ENCODE measurements around the gene OR2T11. TPM values are rescaled to one million over a fixed set of nuclear protein-coding genes. Genes with fewer than 3 reads are reported as not detected.
"Not testable (repeated sequence)": the region's sequence is repeated elsewhere in the genome, so short reads cannot be mapped to it uniquely, and the experiment has no call there.

The OR2T11 gene
- total RNA-seq, 2 donors from 2014 or later, result 0.26 TPM; not detected in 1

DNA sequence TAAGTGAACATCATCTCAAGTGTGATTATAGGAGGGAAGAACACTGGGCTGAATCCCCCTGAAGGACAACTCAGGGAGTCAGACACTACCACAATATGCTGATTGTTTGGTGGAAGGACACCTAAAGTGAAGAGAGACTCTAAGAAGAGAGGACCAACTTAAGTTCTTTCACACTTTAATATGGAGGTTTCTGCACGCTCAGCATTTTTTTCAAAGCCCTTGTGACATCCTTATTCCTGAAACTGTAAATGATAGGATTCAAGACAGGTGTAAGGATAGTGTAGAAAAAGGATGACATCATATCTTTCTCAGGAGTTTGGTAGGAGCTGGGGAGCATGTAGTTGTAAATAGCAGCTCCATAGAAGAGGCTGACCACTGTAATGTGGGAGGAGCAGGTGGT is 42.2 kb downstream of the OR2T11 start:
- WGBS, 2 donors, result 44 to 54% methylated on average over 1 of the region's 1 CpG
- H3K27me3 ChIP-seq, result no peaks in the 10 kb centered on the region

DNA sequence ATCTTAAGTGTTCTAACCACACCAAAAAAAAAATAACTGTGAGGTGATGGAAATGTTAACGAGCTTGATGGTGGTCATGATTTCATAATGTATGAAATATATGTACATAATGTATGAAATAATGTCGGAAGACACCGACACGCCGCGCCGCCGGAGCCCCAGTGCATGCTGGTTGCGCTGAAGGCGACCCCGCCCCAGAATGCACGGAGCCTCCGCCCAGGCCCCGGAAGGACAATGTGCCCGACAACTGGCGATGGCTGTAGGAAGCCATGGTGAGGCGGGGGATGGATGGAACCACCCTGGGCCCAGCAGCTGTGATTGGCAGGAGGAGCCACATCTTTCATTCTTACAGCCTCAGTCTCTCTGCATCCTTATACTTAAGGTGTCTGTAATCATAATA is 44.8 kb downstream of the OR2T11 start:
- H3K27ac ChIP-seq, result no peak overlapping the region
- intact Hi-C loops (cut with DNase I), result no loop called here
- no peak overlapping the region for H3K4me3 ChIP-seq
- no peaks in the 10 kb centered on the region for H3K9me3 ChIP-seq
- H3K27me3 ChIP-seq, result no peaks in the 10 kb centered on the region
- ATAC-seq (no peak), DNase-seq (no peak)
- H3K4me1 ChIP-seq, result no peaks in the 10 kb centered on the region
- no peaks in the 10 kb centered on the region for H3K36me3 ChIP-seq (replicated peaks in 1 of 2; ENCODE audit: insufficient read depth in 1 of 2, low read depth in 2 of 2)
- whole genome bisulfite sequencing, 2 donors, result 87 to 92% methylated on average over 17 of the region's 17 CpGs
- TF ChIP-seq, protein P1, sequence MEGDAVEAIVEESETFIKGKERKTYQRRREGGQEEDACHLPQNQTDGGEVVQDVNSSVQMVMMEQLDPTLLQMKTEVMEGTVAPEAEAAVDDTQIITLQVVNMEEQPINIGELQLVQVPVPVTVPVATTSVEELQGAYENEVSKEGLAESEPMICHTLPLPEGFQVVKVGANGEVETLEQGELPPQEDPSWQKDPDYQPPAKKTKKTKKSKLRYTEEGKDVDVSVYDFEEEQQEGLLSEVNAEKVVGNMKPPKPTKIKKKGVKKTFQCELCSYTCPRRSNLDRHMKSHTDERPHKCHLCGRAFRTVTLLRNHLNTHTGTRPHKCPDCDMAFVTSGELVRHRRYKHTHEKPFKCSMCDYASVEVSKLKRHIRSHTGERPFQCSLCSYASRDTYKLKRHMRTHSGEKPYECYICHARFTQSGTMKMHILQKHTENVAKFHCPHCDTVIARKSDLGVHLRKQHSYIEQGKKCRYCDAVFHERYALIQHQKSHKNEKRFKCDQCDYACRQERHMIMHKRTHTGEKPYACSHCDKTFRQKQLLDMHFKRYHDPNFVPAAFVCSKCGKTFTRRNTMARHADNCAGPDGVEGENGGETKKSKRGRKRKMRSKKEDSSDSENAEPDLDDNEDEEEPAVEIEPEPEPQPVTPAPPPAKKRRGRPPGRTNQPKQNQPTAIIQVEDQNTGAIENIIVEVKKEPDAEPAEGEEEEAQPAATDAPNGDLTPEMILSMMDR (IDR thresholded peaks at IDR 0.05), result no peak
- TF ChIP-seq POLR2A (IDR thresholded peaks at IDR 0.05), result no peak

More for the DNA sequence above, 42.2 kb downstream of the OR2T11 start:
- ATAC-seq (no peak), DNase-seq (no peak)
- TF ChIP-seq, protein P1 (IDR thresholded peaks at IDR 0.05), result no peak
- TF ChIP-seq POLR2A (IDR thresholded peaks at IDR 0.05), result no peak
- no peaks in the 10 kb centered on the region for H3K36me3 ChIP-seq (replicated peaks in 1 of 2; ENCODE audit: insufficient read depth in 1 of 2, low read depth in 2 of 2)
- H3K4me1 ChIP-seq, result no peaks in the 10 kb centered on the region
- intact Hi-C loops (cut with DNase I), result no loop called here
- H3K9me3 ChIP-seq, result no peaks in the 10 kb centered on the region
- H3K4me3 ChIP-seq, result no peak overlapping the region
- no peak overlapping the region for H3K27ac ChIP-seq

DNA sequence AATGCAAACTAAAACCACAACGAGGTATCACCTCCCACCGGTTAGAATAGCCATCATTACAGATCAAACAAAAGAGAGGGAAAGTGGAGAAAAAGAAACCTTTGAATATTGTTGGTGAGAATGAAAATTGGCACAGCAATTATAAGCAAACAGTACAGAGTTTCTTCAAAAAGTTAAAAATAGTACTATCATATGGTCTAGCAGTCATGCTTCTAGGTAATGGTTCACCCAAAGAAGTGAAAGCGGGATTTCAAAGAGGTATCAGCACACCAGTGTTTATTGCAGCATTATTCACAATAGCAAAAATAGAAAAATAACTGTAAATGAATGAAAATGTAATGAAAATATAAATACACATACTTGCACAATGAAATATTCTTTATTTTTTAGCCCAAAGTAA is 45.6 kb downstream of the OR2T11 start:
- ATAC-seq (no peak), DNase-seq (no peak)
- Histone ChIP-seq H3K36me3 (replicated peaks in 1 of 2; ENCODE audit: insufficient read depth in 1 of 2, low read depth in 2 of 2) (no peaks in the 10 kb centered on the region), H3K27ac (no peak overlapping the region), H3K4me3 (no peak overlapping the region), H3K4me1 (no peaks in the 10 kb centered on the region), H3K27me3 (no peaks in the 10 kb centered on the region), H3K9me3 (no peaks in the 10 kb centered on the region)
- 63 to 75% methylated on average over 3 of the region's 3 CpGs for WGBS, 2 donors
- no peak for TF ChIP-seq POLR2A (IDR thresholded peaks at IDR 0.05)
- TF ChIP-seq, protein P1 (IDR thresholded peaks at IDR 0.05), result no peak
- intact Hi-C loops (cut with DNase I), result no loop called here

DNA sequence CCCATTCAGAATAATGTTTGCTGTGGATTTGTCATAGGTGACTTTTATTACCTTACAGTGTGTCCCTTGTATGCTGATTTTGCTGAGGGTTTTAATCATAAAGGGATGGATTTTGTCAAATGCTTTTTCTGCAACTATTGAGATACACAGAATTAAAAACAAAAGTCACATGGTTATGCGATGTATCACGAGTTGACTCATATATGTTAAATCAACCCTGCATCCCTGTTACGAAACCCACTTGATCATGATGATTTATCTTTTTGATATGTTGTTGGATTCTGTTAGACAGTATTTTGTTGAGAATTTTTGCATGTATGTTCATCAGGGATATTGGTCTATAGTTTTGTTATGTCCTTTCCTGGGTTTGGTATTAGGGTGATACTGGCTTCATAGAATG is 49.6 kb downstream of the OR2T11 start:
- intact Hi-C loops (cut with DNase I), result no loop called here
- 53 to 59% methylated on average over 3 of the region's 3 CpGs for WGBS, 2 donors
- DNase-seq (no peak), ATAC-seq (no peak)
- H3K27ac ChIP-seq, result no peak overlapping the region
- H3K36me3 ChIP-seq (replicated peaks in 1 of 2; ENCODE audit: insufficient read depth in 1 of 2, low read depth in 2 of 2), result no peaks in the 10 kb centered on the region
- H3K9me3 ChIP-seq, result no peaks in the 10 kb centered on the region
- TF ChIP-seq POLR2A (IDR thresholded peaks at IDR 0.05), result no peak
- TF ChIP-seq, protein P1 (IDR thresholded peaks at IDR 0.05), result no peak
- no peaks in the 10 kb centered on the region for H3K27me3 ChIP-seq
- H3K4me3 ChIP-seq, result no peak overlapping the region
- no peaks in the 10 kb centered on the region for H3K4me1 ChIP-seq

DNA sequence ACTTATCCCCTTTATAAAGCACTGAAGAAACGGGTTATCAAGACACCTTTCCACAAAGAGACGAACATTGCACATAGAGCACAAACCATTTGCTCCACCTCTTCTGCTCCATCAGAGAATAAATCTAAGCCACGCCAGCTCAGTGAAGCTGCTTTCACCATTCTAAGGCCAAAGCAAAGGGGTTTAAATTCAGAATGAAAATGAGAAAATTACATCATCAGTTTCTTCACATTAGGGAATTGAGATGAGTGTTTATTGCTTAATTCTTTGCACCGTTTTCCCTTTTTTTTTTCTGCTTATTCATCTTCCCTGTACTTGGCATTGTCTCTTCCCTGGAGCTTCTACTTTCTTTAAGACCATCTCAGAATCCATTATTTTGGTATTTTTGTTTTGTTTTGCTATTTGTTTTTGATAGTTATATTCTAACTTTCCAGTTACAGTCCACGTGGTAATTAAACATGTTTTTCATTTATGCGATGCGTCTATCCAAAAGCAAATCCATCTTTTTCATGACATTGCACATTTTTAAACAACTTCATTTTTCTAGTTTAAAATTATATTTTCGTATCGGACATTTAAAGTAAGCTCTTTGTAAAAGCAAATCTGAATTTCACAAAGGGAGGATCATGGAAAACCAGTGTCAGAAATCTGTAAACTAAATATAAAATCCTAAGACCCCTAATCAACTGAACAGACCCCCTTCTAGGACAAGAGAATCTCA is 58.5 kb downstream of the OR2T11 start:
- H3K9me3 ChIP-seq, result no peaks in the 10 kb centered on the region
- ATAC-seq, result no peak
- H3K36me3 ChIP-seq (replicated peaks in 1 of 2; ENCODE audit: insufficient read depth in 1 of 2, low read depth in 2 of 2), result no peaks in the 10 kb centered on the region
- no peak for DNase-seq
- 50 to 63% methylated on average over 9 of the region's 9 CpGs for WGBS, 2 donors
- intact Hi-C loops (cut with DNase I), result no loop called here
- H3K27me3 ChIP-seq, result no peaks in the 10 kb centered on the region
- H3K4me3 ChIP-seq, result no peak overlapping the region
- H3K4me1 ChIP-seq, result no peaks in the 10 kb centered on the region
- TF ChIP-seq POLR2A (IDR thresholded peaks at IDR 0.05), result no peak
- TF ChIP-seq, protein P1 (IDR thresholded peaks at IDR 0.05), result no peak
- no peak overlapping the region for H3K27ac ChIP-seq

DNA sequence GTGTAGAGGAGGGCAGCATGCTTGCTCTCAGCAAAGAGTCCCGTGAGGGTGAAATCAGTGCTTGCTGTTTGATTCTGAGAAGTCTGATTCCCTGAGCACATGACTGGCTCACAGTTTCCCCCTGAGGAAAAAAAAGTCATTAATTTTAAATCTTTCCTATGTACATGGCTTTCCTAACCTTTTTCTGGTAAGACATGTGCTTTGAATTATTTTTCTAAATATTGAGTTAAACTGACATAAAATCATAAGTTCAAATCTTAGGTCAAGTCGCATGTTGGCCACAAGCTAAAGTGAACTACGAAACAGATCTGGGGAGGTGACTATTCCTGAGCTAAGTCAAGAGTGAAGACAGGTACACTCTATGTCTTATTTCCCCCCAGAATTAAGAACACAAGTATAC is 60.2 kb downstream of the OR2T11 start, which contains the start of gene OR2T34:
TSS of gene OR2T34 (minus strand) at position 101 of the 400 bp plus-strand sequence. CDS start at position 101, 0 bp downstream.
- intact Hi-C loops (cut with DNase I); H3K27me3 ChIP-seq; ATAC-seq; H3K9me3 ChIP-seq; H3K27ac ChIP-seq; H3K4me1 ChIP-seq; DNase-seq; H3K4me3 ChIP-seq; H3K36me3 ChIP-seq (replicated peaks in 1 of 2; ENCODE audit: insufficient read depth in 1 of 2, low read depth in 2 of 2): not testable (repeated sequence)
- 73 to 81% methylated on average over 3 of the region's 3 CpGs for whole genome bisulfite sequencing, 2 donors

DNA sequence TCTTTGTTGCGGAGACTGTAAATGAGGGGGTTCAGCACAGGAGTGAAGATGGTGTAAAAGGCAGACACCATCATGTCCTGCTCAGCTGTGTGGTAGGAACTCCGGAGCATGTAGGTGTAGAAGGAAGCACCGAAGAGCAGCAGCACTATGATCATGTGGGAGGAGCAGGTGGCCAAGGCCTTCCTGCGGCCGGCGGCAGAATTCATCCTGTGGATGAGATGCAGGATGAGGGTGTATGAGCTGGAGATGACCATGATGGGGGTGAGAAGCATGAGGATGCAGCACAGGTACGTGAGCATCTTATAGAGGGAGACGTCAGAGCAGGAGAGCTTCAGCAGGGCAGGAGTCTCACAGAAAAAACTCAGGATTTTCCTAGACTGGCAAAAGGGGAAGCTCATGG is 61.0 kb downstream of the OR2T11 start:
- WGBS, 2 donors, result 50 to 76% methylated on average over 2 to 5 of the region's 8 CpGs
- H3K4me1 ChIP-seq; H3K27me3 ChIP-seq; DNase-seq; ATAC-seq; intact Hi-C loops (cut with DNase I); H3K9me3 ChIP-seq; H3K36me3 ChIP-seq (replicated peaks in 1 of 2; ENCODE audit: insufficient read depth in 1 of 2, low read depth in 2 of 2); H3K27ac ChIP-seq; H3K4me3 ChIP-seq: not testable (repeated sequence)

All from body of pancreas (tissue), 4 donors.